NCI-H2227 (cell line): ENCODE results near the gene CHRNA10.

Experiments used
- DNase-seq: peaks from one replicate; lab custom pipeline; 2025; ENCODE audit not compliant: unreplicated experiment; lab: John Stamatoyannopoulos, UW

Gene CHRNA10

DNA sequence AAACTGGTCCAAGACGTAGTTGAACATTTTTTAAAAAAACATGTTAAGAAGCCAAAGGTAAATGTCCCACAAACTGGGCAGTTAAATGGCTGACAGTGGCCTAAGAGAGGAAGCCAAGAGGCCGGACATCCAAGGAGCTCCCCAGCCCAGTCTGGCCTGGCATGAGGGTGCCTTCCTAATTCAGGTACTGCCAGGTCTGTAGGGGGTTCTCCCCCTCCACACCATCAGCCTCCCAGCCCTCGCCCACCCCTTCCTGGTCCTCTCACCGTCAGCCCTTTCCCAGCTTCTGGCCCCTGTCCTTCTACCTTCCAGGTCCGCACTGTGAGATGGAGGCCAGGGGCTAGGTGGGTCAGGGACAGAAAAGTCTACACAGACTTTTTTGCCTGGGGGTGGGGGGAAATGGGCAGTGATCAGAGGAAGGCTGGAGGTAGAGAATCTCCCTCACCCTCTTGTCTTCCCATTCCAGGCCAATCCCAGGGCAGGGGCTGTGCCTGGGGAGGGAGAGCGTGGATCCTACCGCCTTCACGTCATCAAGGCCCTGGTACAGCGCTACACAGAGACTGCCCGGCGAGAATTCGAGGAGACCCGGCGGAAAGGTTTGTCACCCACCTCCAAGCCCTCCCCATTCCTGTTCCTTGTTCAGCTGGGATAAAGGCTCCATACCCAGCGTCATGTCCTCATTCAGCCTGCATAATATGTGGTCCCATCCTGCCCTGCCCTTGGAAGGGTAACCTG, 35.4 kb downstream of the CHRNA10 start:
- DNase-seq = no peak

DNA sequence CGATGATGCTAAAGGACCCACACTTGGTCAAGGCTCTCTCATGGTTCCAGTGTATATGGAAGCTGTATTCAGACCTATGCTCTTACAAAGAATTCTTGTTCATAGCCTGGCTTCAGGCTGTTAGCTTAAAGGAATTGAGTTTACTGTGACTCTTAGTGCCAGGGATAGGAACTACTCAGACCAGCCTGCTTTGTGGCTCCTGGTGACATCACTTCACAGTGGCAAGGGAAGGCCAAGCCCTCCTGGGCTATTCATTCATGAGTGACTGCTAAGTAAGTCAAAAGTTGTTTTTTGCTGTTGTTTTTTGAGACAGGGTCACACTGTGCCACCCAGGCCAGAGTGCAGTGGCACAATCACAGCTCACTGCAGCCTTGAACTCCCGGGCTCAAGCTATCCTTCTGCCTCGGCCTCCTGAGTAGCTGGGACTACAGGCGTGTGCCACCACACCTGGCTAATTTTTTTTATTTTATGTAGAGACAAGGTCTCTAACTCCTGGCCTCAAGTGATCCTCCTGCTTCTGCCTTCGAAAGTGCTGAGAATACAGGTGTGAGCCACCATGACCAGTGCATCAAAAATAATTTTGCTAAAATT, 39.0 kb downstream of the CHRNA10 start:
- no peak for DNase-seq

DNA sequence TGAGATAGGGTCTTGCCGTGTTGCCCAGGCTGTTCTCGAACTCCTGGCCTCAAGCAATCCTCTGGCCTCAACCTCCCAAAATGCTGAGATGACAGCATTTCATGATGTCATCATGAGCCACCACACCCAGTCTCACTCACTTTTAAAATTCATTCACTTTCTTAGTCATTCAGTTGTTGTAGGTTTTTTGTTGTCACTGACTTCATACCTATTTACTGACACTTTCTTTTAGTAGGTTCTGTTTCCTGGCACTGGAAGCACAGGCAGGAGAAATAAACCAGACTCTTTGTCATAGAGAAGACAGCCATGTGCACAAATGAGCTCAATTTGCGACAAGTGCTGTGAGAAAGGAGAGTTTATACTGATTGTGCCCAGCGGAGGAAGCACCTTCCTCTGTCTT, 39.9 kb downstream of the CHRNA10 start:
- no peak for DNase-seq

GRCh38 chr11:3627291-3627690, 43.9 kb downstream of the CHRNA10 start:
- DNase-seq = no peak

GRCh38 chr11:3626250-3626960, 44.8 kb downstream of the CHRNA10 start:
- no peak for DNase-seq

DNA sequence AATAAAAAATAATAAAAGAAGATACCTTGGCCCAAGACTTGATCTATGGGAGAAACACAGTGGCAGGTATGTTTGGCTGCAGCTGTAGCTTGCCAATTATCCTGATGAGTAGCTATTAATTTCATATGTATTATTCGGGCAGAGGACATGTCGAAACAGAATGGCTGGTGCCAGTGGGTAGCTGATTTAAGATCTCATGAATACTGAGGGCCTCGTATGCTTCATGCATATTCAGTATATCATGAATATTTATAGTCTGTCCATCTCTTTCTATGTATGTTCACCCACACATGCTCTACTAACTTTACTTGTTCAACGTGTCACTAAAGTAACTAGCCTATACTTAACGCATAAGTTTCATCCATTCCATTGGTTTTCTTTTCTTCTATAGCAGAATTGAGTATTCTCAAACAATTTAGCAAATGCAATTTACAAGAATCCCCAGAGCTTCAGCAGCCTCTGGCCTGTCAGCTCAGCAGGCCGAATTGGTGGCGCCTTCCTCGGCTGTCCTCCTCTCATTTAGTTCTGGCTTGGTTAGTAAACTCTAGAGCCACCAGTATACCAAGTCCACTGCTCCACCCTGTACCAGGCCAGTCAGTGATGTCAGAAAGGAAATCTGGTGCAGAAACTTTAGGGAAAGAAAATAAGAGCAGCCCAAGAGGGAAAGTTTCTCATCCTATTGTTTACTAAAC, 47.3 kb downstream of the CHRNA10 start:
- no peak for DNase-seq

DNA sequence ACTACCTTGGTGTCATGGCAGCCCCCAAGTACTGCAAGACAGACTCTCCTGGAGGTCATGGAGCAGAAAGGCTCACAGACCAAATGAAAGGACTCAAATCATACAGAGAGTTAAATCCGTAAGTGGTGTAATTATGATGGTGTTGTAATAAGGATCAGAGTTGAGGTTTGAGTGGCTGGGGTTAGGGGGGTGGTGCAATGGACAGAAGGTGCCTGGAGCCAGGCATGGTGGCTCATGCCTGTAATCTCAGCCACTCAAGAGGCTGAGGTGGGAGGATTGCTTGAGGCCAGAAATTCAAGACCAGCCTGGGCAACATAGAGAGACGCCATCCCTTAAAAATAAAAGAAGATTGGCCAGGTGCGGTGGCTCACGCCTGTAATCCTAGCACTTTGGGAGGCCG, 48.1 kb downstream of the CHRNA10 start:
- DNase-seq = no peak

DNA sequence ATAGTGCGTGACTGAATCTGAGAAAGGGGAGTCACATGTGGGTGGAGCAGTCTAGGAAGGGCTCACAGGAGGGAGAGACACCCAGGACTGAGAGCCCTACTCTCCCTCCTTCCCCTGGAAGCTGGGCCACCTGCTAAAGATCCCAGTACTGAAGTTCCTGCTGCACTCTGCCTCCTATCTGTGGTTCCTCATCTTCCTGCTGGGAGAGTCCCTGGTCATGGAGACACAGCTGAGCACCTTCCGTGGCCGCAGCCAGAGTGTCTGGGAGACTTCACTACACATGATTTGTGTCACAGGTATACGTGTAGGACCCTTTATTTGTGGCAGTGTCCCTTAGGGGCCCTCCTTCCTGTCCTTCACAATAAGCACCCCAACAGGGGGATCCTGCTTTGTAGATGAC, 48.7 kb downstream of the CHRNA10 start:
- DNase-seq = no peak

DNA sequence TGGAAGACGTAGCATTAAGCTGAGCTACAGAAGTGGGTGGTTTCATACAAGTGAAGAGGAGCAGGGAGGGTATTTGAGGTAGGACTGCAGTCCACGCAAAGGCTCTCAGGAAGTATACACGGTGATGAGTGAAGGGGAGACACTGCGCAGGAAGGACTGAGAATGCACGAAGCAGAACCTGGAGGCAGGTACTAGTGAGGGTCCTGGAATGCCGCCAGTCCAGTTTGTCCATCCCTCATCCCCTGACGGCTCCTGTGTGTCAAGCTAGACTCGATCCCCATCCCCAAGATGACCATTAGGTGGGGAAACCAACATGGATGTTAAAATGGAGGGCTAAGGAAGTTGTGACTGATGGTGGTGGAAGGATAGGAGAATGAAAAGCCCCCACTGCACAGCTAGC, 53.2 kb downstream of the CHRNA10 start:
- no peak for DNase-seq

GRCh38 chr11:3616721-3617460, 54.3 kb downstream of the CHRNA10 start:
- DNase-seq = no peak

GRCh38 chr11:3615998-3616397, 55.2 kb downstream of the CHRNA10 start:
- DNase-seq = no peak
